HG03159 (cell line): ENCODE measurements around the gene NPM1.

Source experiments
- ATAC-seq: cut with Tn5 transposase; IDR thresholded peaks from one replicate; pipeline ENCODE4 v1.9.1; 2021; ENCODE audit warnings: mild to moderate bottlenecking, moderate library complexity; ENCODE audit not compliant: unreplicated experiment

The NPM1 gene

DNA sequence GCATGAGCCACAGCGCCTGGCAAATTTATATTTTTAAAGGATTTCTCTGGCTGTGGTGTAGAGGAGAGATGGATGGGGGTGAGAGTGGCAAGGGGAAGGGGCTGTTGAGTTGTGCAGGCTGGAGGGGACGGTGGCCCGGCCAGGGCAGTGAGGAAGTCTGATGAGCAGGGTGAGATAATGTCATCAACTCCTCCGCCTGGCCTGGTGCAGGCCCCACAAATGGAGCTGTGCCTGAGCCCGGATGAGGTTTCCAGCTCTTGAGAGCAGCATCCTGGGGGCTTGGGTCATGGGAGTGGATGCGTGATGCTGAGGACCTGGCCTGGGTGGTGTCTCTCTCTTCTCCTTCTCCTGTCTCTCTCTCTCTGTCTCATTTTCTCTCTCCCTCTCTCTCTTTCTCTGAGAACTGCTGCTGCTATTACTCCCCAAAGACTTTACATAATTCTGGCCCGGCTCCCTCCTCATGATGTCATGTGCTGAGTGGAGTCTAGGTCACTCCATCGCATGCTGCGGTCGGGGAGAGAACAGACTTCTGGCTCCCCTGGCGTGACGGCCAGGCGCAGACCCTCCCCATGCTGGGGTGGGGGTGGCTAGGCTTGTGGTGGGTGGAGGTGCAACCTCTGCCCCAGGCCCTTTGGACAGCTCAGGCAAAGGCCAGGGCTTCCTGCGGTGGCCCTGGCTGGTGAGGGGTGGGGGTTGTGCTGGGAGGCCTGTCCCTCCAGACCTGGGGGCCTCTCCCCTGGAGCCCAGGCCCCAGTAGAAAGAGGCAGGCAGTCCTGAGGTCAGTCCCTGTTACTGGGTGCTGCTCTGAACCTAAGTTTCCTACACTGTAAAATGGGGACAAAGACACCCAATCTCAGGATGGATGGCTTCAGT is 58.2 kb downstream of the NPM1 start:
- no peak for ATAC-seq

DNA sequence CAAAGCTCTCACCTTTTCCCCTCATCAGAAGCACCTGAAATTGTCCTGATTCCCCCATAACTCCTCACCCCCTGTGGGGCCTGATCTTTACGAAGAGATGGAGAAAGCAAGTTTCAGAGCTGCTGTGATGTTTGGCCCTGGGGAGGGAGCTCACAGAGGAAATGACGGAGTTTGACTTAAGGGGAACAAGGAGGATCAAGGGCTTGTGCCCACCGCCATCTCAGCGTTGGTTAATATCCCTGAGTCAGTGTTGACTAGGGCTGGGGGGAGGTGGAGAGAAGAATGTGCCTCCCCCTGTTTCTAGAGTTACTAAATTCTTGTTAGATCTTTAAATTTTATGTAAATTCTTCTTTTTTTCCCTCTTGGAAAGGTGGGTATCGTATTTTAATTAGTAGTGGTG is 59.6 kb downstream of the NPM1 start:
- ATAC-seq = no peak

DNA sequence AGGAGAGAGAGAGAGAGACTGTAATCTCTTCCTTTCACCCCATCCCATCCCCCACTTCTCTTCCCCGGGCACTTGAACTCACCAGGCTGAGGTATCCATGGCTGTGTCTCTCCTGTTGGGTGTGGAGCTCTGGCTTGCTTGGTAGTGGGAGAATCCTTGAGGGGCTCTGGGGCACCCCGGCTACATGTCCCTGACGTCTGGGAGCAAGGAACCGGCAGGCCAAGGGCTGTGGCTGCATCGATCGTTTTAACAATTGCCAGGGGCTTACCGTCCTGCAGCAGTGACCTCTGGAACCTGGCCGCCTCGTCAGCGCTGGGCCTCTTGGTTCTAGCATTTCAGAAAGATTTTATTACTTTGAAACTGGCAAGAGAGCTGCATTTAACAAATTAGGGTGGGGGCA is 61.8 kb downstream of the NPM1 start:
- no peak for ATAC-seq

DNA sequence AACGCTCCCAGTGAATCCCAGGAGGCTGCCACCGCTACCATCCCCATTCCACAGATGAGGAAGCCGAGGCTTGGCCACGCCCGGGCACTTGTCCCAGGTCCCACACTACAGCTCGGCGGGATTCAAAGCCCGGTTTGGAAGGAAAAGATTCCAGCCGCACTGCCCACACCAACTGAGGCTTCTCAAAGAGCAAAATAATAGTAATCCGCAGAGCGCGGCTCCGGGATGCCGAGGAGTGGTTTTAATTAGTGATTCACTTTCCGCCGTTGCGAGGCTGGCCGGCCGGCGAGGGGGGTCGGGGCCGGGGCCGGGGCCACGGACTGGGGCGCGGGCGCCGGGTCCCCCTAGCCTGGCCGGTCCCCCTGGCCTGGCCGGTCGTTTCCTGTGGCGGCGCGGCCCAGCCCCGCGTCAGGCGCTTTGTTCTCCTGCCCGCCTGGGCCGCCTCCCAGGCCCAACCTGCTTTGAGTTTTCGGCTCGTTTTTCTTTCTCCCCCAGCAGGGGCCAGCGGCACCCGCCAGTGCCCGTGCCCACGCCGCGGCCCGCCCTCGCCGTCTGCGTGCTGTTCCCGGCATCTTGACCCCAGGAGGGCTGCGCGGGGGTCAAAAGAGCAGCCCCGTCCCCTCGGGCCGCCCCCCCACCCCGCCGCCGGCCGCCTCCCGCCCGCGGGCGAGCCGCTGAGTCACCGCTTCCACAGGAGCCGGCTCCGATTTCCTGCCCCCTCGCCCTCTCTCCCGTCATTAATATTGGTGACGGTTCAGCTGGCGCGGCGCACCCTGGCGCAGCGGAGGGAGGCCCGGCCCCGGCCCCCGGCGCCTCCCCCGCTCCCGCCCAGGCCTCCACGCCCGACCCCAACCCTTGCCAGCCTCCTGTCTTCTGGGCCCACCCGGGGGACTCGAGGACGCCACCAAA is 63.0 kb downstream of the NPM1 start:
- ATAC-seq = no peak

DNA sequence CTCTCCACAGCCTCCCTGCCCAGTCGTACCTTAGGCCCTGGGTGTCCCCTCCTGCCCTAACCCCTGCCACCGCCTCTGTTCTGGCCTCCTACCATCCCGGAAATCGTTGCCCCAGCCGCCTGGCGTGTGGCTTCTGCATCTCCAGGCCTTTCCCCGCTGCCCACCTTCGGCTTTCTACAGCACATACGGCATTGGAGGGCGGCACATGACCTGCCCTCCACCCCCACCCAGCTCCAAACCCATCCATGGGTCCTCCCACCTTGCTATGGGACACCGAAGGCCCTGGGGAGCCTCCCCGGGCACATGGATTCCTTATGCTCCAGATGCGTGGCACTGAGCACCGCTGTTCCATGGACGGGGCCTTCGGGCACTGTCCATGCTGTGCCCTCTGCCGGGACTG is 63.8 kb downstream of the NPM1 start:
- no peak for ATAC-seq

DNA sequence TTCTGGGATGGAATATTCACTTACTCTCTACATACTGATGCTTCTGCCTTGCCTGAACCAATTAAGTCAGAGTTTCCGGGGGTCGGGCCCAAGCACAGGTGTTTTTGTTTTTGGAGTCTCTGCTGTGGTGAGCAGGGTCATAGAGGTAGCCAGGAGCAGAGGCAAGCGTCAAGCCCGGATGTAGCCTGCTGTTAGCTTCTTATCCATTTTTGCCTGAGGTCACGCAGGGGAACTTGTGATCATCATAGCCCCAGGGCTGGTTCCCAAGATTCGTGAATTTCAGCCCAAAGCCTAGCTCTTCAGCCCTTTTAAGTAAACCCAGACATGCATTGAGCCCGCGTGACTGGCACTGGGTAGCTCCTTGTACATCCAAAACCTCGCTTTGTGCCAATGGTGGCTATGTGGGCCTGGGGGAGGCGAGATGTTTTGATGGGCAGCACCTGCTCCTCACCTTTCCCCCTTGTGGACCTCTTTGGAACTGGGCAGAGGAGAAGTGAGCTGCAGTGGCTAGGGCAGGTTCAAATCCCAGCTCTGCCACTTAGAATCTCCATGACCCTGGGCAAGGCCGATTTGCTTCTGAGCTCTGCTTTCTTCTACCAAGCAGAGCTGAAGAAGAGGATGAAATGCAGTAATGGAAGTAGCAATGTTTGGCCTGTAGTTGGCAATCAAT is 65.5 kb downstream of the NPM1 start:
- ATAC-seq = no peak

DNA sequence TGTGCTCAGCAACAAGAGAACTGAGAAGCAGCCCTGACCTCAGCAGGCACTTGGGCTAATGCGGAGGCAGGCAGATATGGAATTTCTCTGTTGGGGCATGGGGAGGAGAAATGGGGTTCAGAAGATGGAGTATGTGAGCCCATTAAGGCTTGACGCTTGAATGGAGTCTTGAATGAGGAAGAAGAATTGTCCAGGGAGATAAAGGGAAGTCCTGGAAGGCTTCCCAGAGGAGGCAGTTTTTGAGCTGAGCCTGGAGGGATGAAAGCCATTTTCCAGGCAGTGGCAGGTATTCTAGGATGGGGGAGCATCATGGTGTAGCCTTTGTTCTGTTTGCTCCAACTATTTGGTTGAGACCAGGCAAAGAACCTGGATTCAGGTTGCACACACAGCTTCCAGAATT is 66.3 kb downstream of the NPM1 start:
- ATAC-seq = no peak

DNA sequence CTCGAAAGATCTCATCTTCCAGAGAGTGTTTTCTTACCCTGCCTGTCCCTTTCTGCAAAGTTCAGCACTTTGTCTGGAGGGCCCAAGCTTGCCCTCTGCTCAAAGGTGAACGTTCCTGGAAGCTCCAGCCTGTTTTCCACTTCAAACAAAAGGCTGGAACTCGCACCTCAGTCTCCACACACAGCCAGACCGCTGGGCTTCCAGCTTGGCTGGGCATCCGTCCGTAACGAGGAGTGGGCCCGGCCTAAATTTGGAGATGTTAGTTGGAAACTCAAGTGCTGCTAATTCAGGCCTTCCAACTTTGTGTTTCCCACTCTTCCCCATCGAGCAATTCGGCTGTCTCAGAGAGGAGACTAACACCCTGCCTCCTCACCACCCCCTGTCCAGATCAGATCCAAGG is 66.9 kb downstream of the NPM1 start:
- ATAC-seq = no peak

DNA sequence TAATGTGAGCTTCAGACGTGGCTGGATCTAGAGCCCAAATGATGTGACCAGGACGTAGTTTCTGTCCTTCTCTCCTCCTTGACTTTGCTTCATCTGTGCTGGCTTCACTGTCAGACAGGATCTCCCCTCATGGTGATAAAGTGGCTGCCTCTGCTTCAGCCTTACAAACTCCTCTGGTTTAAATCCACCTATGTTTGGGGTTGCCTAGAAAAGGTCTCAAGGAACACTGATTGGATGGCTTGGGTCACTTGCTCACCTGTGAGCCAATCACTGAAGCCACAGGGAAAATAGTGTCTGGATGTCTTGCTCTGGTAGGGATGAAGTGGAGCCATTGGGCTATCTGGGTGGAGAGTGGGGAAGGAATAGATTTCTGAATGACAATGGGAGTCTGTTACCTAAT is 67.9 kb downstream of the NPM1 start:
- no peak for ATAC-seq

DNA sequence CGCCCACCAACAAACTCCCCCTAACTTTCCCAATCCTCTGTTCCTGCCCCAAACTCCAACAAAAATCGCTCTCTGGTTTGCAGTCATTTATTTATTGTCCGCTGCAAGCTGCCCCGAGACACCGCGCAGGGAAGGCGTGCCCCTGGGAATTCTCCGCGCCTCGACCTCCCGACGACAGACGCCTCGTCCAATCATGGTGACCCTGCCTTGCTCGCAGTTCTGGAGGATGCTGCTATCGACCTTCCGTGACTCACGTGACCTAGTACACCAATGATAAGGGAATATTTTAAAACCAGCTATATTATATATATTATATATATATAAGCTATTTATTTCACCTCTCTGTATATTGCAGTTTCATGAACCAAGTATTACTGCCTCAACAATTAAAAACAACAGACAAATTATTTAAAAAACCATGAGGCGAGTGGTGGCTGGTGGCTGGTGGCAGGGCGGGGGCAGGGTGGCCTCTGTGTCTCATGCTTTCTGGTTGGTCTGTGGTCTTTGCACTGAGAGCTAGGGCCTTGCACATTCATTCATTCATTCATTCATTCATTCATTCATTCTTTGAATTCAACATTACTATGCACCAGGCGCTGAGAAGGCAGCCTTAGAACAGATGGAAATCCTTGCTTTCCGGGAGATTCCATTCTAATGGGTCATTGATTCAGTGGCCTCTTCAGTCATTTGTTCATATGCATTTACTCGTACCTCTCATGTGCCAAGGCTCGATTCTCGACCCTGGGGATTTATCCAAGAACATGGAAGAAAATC is 69.7 kb downstream of the NPM1 start:
- no peak for ATAC-seq

DNA sequence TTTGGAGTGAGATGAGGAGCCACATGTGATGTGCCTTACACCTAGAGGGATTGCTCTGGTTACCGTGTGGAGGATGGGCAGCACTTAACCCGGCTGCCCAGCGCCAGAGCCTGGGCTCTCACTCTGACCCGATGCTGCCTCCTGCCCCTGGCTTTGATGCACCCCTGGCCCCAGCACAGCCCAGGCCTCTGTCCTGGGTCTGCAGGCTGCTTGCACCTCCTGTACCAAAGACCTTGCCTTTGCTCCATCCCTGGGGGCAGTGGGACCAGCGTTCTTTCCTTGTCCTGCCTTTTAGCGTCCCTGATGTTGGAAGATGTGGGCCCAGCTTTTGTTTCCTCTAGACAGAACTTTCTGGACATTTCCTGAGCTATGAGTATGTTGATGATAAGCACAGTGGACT is 72.2 kb downstream of the NPM1 start:
- ATAC-seq = no peak
